Measurements from ENCODE around the gene FOXP1. TPM values are rescaled to one million over a fixed set of nuclear protein-coding genes. Genes with fewer than 3 reads are reported as not detected.
A peak's percentile ranks its signal among the peaks of the same experiment; 100 is the strongest.

Gene FOXP1
- total and polyA plus RNA-seq, 3 donors from 2014 or later = 37.8 to 105 (median 75.9) TPM

DNA sequence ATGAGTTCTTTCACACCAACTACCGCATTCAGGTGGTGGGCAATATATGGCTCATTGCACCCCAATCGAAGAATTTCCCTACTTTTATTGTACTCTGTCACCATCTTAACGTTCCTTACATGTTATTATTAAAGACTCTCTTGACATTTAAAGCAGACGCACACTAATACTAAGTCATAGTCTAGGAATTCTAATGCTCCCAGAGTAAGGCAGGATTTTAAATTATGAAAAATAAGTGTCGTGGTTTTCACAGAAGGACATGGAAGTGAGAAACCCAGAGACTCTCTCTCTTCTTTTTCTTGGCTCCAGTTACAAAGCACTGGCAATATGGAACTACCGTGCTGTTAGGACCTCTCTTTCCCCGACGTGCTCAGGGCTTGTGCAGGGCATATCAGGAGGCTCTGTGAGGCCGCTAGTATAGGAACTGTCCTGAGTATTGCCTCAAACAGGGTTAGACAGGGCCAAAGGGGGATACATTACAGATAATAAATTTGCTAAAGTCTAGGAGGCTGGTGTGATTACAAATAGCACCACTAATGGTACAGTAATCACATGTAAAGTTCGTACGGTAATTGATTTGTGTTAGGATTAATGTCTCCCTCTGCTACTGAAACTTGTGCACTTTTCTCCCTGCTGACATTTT, 590.8 kb downstream of the FOXP1 start:
- no peaks in the 10 kb centered on the region for H3K9me3 ChIP-seq
- H3K36me3 ChIP-seq (ENCODE audit: low read depth, missing control alignments) = no peaks in the 10 kb centered on the region
- H3K27me3 ChIP-seq = no peaks in the 10 kb centered on the region
- WGBS, 2 donors = 93% methylated on average over 11 of the region's 11 CpGs
- no peaks in the 10 kb centered on the region for H3K4me1 ChIP-seq
- no peak overlapping the region for H3K4me3 ChIP-seq
- TF ChIP-seq, protein P1, sequence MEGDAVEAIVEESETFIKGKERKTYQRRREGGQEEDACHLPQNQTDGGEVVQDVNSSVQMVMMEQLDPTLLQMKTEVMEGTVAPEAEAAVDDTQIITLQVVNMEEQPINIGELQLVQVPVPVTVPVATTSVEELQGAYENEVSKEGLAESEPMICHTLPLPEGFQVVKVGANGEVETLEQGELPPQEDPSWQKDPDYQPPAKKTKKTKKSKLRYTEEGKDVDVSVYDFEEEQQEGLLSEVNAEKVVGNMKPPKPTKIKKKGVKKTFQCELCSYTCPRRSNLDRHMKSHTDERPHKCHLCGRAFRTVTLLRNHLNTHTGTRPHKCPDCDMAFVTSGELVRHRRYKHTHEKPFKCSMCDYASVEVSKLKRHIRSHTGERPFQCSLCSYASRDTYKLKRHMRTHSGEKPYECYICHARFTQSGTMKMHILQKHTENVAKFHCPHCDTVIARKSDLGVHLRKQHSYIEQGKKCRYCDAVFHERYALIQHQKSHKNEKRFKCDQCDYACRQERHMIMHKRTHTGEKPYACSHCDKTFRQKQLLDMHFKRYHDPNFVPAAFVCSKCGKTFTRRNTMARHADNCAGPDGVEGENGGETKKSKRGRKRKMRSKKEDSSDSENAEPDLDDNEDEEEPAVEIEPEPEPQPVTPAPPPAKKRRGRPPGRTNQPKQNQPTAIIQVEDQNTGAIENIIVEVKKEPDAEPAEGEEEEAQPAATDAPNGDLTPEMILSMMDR (IDR thresholded peaks at IDR 0.05) = no peak
- TF ChIP-seq POLR2A (IDR thresholded peaks at IDR 0.05) = no peak
- intact Hi-C loops (cut with DNase I; ENCODE audit: low total_unique reads) = no loop called here
- H3K27ac ChIP-seq = no peak overlapping the region
- no peak for DNase-seq

DNA sequence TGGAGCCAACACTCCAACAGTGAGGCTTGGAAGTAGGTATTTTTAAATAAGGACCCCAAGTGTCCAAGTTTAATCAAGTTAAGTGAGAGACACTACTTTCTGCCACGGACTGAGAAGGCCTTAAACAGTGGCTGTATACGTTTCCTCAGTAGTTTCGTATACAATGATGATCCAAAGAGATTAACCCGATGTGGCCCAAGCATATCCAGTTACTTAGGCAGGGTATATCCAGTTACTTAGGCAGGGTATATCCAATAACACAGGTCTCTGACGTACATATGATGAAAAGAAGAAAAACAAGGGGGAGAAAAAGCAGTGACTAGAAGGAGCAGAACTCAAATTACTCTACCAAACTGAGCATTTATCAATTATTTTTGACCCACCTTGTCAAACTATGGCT, 591.4 kb downstream of the FOXP1 start:
- Histone ChIP-seq H3K27ac (no peak overlapping the region), H3K4me3 (no peak overlapping the region), H3K36me3 (ENCODE audit: low read depth, missing control alignments) (no peaks in the 10 kb centered on the region), H3K27me3 (no peaks in the 10 kb centered on the region), H3K9me3 (no peaks in the 10 kb centered on the region), H3K4me1 (no peaks in the 10 kb centered on the region)
- TF ChIP-seq POLR2A (IDR thresholded peaks at IDR 0.05) = no peak
- TF ChIP-seq, protein P1 (IDR thresholded peaks at IDR 0.05) = no peak
- intact Hi-C loops (cut with DNase I; ENCODE audit: low total_unique reads) = no loop called here
- no peak for DNase-seq
- 96 to 99% methylated on average over 5 of the region's 5 CpGs for WGBS, 2 donors

DNA sequence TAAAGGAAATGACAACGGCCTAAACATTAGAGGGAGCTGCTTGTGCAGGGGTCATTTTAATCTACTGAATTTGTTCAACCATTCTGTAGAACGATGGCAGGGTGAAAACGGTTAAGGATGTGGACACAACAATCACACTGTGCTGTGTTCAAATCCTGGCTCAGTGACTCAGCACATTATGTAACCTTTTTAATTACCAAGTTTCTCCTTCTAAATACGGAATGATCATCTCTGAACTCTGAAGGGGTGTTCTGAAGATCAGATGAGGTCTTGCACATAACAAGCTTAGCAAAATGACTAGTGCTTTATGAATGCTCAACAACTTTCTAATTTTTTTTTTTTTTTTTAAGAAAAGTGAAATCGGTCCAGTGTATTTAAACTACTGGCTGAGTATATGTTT, 592.8 kb downstream of the FOXP1 start:
- Histone ChIP-seq H3K9me3 (no peaks in the 10 kb centered on the region), H3K4me3 (no peak overlapping the region), H3K36me3 (ENCODE audit: low read depth, missing control alignments) (no peaks in the 10 kb centered on the region), H3K27me3 (no peaks in the 10 kb centered on the region), H3K27ac (no peak overlapping the region), H3K4me1 (no peaks in the 10 kb centered on the region)
- WGBS, 2 donors = 93% methylated on average over 5 of the region's 5 CpGs
- no peak for DNase-seq
- intact Hi-C loops (cut with DNase I; ENCODE audit: low total_unique reads) = no loop called here
- no peak for TF ChIP-seq POLR2A (IDR thresholded peaks at IDR 0.05)
- TF ChIP-seq, protein P1 (IDR thresholded peaks at IDR 0.05) = no peak

DNA sequence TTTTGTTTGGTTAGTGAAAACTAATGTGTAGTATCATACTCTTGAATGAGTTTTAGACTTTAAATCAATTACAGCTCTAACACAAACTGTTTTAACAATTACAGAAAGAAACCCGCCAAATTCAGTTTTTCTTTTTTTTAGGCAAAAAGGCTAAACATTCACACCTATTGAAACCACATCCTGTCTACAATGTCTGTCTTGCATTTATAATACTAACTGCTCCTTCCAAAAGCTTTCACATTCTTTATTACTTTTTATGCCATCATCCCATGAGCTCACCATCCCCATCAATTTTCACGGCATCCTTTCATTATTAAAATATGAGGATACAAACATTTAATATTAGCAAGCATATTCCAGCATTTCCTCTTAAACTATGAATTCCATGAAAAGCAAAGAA, 593.3 kb downstream of the FOXP1 start:
- Histone ChIP-seq H3K27me3 (no peaks in the 10 kb centered on the region), H3K27ac (no peak overlapping the region), H3K4me1 (no peaks in the 10 kb centered on the region), H3K4me3 (no peak overlapping the region), H3K36me3 (ENCODE audit: low read depth, missing control alignments) (no peaks in the 10 kb centered on the region), H3K9me3 (no peaks in the 10 kb centered on the region)
- TF ChIP-seq, protein P1 (IDR thresholded peaks at IDR 0.05) = no peak
- no peak for TF ChIP-seq POLR2A (IDR thresholded peaks at IDR 0.05)
- DNase-seq = no peak
- 93 to 97% methylated on average over 2 of the region's 2 CpGs for WGBS, 2 donors
- intact Hi-C loops (cut with DNase I; ENCODE audit: low total_unique reads) = no loop called here

DNA sequence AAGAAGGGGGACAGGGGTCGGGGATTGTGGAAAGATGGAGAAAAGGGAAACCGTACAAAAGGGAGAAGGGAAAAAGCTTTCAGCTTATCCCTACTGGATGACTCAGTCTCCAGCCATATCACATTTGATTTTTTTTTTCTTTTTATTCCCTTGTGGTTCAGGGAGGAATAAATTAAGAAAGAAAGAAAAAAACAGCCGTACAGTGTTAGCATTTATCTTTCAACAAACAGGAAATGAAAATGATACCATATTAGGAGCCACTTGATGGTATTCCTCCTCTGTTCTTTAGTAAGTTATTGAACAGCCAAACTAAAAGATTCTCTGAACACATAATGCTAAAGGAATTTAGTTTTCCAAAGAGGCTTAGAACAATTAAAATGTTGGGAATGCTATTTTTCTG, 594.4 kb downstream of the FOXP1 start:
- no peak for TF ChIP-seq POLR2A (IDR thresholded peaks at IDR 0.05)
- TF ChIP-seq, protein P1 (IDR thresholded peaks at IDR 0.05) = no peak
- no peaks in the 10 kb centered on the region for H3K9me3 ChIP-seq
- DNase-seq = no peak
- no peaks in the 10 kb centered on the region for H3K36me3 ChIP-seq (ENCODE audit: low read depth, missing control alignments)
- peak overlapping the region in 1 of 2 donors; percentile 26 for H3K27ac ChIP-seq
- H3K27me3 ChIP-seq = no peaks in the 10 kb centered on the region
- no peaks in the 10 kb centered on the region for H3K4me1 ChIP-seq
- H3K4me3 ChIP-seq = no peak overlapping the region
- 59% methylated on average over 3 of the region's 3 CpGs for WGBS, 2 donors
- intact Hi-C loops (cut with DNase I; ENCODE audit: low total_unique reads) = no loop called here
